NCI-H526 (cell line): Measurements from ENCODE around the gene ARHGEF4.
A peak's percentile ranks its signal among the peaks of the same experiment; 100 is the strongest.

Source experiments
- DNase-seq, 2 experiments: peaks; one replicate each; lab custom pipeline; 2025; lab: John Stamatoyannopoulos, UW

ARHGEF4 gene

GRCh38 chr2:130819608-130820278 is 17.0 kb upstream of the ARHGEF4 start:
- DNase-seq, result peak; percentile 70 to 91

- DNase-seq, result peak in 1 of 2 experiments; percentile 86
Observed at GRCh38 chr2:130820279-130820861, 16.3 kb upstream of the ARHGEF4 start.

- no peak for DNase-seq
Observed at GRCh38 chr2:130821867-130822266, 14.8 kb upstream of the ARHGEF4 start.

- DNase-seq, result no peak
Observed at GRCh38 chr2:130822766-130823165, 13.9 kb upstream of the ARHGEF4 start.

GRCh38 chr2:130823171-130823885 is 13.4 kb upstream of the ARHGEF4 start:
- no peak for DNase-seq

- no peak for DNase-seq
Observed at GRCh38 chr2:130823886-130824491, 12.7 kb upstream of the ARHGEF4 start.

GRCh38 chr2:130824492-130825061 is 12.1 kb upstream of the ARHGEF4 start:
- DNase-seq, result no peak

GRCh38 chr2:130825231-130825965 is 11.3 kb upstream of the ARHGEF4 start:
- peak; percentile 75 to 91 for DNase-seq

GRCh38 chr2:130825966-130826253 is 10.8 kb upstream of the ARHGEF4 start:
- no peak for DNase-seq

- no peak for DNase-seq
Observed at GRCh38 chr2:130826419-130826818, 10.3 kb upstream of the ARHGEF4 start.

- no peak for DNase-seq
Observed at GRCh38 chr2:130826821-130827501, 9.8 kb upstream of the ARHGEF4 start.

GRCh38 chr2:130827502-130828251 is 9.0 kb upstream of the ARHGEF4 start:
- DNase-seq, result no peak

- no peak for DNase-seq
Observed at GRCh38 chr2:130828461-130828860, 8.3 kb upstream of the ARHGEF4 start.

- DNase-seq, result no peak
Observed at GRCh38 chr2:130829015-130829414, 7.7 kb upstream of the ARHGEF4 start.

- no peak for DNase-seq
Observed at GRCh38 chr2:130830538-130830937, 6.2 kb upstream of the ARHGEF4 start.

- DNase-seq, result no peak
Observed at GRCh38 chr2:130831356-130831755, 5.4 kb upstream of the ARHGEF4 start.

- no peak for DNase-seq
Observed at GRCh38 chr2:130832296-130832940, 4.3 kb upstream of the ARHGEF4 start.

GRCh38 chr2:130834091-130834930 is 2.4 kb upstream of the ARHGEF4 start:
- peak; percentile 61 to 63 for DNase-seq
